Omental fat pad (tissue), 4 donors: ENCODE measurements around the gene BRK1. TPM values are rescaled to one million over a fixed set of nuclear protein-coding genes. Genes with fewer than 3 reads are reported as not detected.
A peak's percentile ranks its signal among the peaks of the same experiment; 100 is the strongest.
"Not testable (repeated sequence)": the region's sequence is repeated elsewhere in the genome, so short reads cannot be mapped to it uniquely, and the experiment has no call there.

Source experiments
- ATAC-seq: fragments of 150-250 bp; one replicate; pipeline ENCODE4 v1.9.1; 2016; ENCODE audit warnings: mild to moderate bottlenecking, moderate library complexity; ENCODE audit not compliant: low FRiP score
- DNase-seq: peaks from one replicate; pipeline ENCODE4 v3.0.0-alpha.2; 2019; ENCODE audit warnings: low spot score
- total RNA-seq, 4 donors: library from RNA; depleted of rRNA; stranded (reverse); fragments of >200 nt; gene quantifications; one replicate each; pipeline ENCODE4 v1.1.0, GENCODE V29; 2016
- TF ChIP-seq, protein P1 (sequence below), 3 donors: fragments of 450-650 bp; IDR thresholded peaks; one replicate each; pipeline ENCODE4 v1.5.1; 2016 to 2017; ENCODE audit warnings: antibody characterized with exemption in 3 of 3, mild to moderate bottlenecking in 3 of 3, moderate library complexity in 2 of 3

BRK1 gene
- total RNA-seq, 4 donors from 2014 or later = 88.3 to 133 (median 93.7) TPM

- ATAC-seq = no peak
- no peak for DNase-seq
These were observed 55.5 kb downstream of the BRK1 start for GRCh38 chr3:10170915-10171478.

DNA sequence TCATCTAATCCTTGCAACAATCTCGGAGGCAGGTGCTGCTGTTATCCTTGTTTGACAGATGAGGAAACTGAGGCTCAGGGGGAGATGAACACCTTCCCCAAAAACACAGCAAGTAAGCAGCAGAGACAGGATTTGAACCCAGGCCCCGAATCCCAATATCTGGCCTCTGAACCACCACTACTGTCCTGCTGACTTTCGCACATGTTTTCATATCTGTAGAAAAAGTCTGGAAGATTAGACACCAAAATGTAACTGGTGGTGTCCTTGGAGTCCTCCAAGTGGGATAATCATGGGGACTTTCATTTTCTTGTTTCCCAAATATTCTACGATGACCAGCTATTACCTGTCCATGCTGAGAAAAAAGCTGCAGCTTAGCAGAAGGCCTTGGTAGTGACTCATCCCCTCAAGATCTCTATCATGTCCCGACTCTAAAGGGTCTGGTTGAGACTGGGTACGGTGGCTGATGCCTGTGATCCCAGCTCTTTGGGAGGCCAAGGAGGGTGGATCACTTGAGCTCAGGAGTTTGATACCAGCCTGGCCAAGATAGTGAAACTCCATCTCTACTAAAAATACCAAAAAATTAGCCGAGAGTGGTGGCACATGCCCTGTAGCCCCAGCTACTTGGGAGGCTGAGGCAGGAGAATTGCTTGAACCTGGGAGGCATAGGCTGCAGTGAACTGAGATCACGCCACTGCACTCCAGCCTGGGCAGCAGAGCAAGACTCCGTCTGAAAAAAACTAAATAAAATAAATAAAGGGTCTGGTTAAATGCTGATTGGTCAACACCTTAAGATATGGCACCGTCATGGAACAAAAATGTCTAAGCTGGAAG is 57.8 kb downstream of the BRK1 start:
- no peak for DNase-seq
- TF ChIP-seq, protein P1, sequence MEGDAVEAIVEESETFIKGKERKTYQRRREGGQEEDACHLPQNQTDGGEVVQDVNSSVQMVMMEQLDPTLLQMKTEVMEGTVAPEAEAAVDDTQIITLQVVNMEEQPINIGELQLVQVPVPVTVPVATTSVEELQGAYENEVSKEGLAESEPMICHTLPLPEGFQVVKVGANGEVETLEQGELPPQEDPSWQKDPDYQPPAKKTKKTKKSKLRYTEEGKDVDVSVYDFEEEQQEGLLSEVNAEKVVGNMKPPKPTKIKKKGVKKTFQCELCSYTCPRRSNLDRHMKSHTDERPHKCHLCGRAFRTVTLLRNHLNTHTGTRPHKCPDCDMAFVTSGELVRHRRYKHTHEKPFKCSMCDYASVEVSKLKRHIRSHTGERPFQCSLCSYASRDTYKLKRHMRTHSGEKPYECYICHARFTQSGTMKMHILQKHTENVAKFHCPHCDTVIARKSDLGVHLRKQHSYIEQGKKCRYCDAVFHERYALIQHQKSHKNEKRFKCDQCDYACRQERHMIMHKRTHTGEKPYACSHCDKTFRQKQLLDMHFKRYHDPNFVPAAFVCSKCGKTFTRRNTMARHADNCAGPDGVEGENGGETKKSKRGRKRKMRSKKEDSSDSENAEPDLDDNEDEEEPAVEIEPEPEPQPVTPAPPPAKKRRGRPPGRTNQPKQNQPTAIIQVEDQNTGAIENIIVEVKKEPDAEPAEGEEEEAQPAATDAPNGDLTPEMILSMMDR (IDR thresholded peaks at IDR 0.05) = no peak

More at GRCh38 chr3:10170915-10171478, 55.5 kb downstream of the BRK1 start:
- TF ChIP-seq, protein P1 (IDR thresholded peaks at IDR 0.05) = no peak

DNA sequence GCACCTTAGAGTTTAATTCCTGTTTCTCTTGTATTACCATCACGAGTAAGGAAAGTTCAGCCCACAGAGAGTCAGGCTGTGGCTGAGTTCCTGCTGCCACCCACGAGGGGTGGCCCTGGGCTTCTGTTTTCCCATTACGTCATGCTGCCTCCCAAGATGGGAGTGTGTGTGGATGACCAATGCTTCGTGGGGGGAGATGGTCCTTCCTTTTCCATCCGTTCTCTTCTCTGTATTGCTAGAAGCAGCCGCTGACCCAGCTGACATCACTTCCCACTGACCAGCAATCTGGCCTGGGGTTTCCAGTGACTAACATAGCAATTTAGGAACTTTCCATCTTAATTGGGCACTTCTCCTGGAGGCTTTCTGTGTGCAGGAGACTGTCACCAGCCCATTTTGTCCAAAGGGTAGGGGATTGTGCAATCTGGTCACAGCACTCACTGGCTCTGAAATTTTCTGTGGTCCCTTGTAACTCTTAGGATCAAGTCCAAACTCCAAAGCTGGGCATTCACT is 58.5 kb downstream of the BRK1 start:
- DNase-seq = no peak
- TF ChIP-seq, protein P1 (IDR thresholded peaks at IDR 0.05) = no peak
- peak; percentile 89 for ATAC-seq

More for the DNA sequence above, 57.8 kb downstream of the BRK1 start:
- no peak for ATAC-seq

- DNase-seq, ATAC-seq: not testable (repeated sequence)
These were observed 59.9 kb downstream of the BRK1 start for GRCh38 chr3:10175334-10175733.

- not testable (repeated sequence) for DNase-seq
These were observed 60.7 kb downstream of the BRK1 start for GRCh38 chr3:10176150-10176549.

More at GRCh38 chr3:10176150-10176549, 60.7 kb downstream of the BRK1 start:
- not testable (repeated sequence) for ATAC-seq

Other genes with a start within 250 kb of the BRK1 start
- gene CIDEC, start 235.4 kb upstream of the BRK1 start, total RNA-seq = 1,000 to 10,000 TPM in 1 of 4 donors, 100 to 1,000 TPM in 3; 318 to 1,481 (median 713) TPM
- 10 to 100 TPM; 50.4 to 91.0 (median 75.6) TPM for gene JAGN1, start 225.1 kb upstream of the BRK1 start, total RNA-seq
- gene IL17RE, start 212.8 kb upstream of the BRK1 start, total RNA-seq = 10 to 100 TPM in 2 of 4 donors, 1 to 10 TPM in 2; 7.7 to 13.8 (median 10.3) TPM
- gene IL17RC, start 198.6 kb upstream of the BRK1 start, total RNA-seq = 10 to 100 TPM; 53.4 to 97.6 (median 58.2) TPM
- gene CRELD1, start 181.8 kb upstream of the BRK1 start, total RNA-seq = 10 to 100 TPM; 26.8 to 52.3 (median 38.4) TPM
- gene PRRT3, start 163.3 kb upstream of the BRK1 start, total RNA-seq = 1 to 10 TPM; 1.1 to 2.8 (median 1.3) TPM
- gene EMC3, start 128.8 kb upstream of the BRK1 start, total RNA-seq = 100 to 1,000 TPM in 1 of 4 donors, 10 to 100 TPM in 3; 50.8 to 116 (median 71.5) TPM
- 1 to 10 TPM; 1.7 to 3.5 (median 3.3) TPM for gene FANCD2, start 89.2 kb upstream of the BRK1 start, total RNA-seq
- not detected for gene FANCD2OS, start 7.4 kb upstream of the BRK1 start, total RNA-seq
- gene VHL, start 26.1 kb downstream of the BRK1 start, total RNA-seq = 10 to 100 TPM; 27.4 to 39.3 (median 35.2) TPM
- 10 to 100 TPM in 1 of 4 donors, 1 to 10 TPM in 3; 6.1 to 23.8 (median 7.6) TPM for gene IRAK2, start 49.2 kb downstream of the BRK1 start, total RNA-seq
- 10 to 100 TPM; 15.1 to 28.7 (median 20.6) TPM for gene TATDN2, start 132.8 kb downstream of the BRK1 start, total RNA-seq
- gene GHRL, start 177.3 kb downstream of the BRK1 start, total RNA-seq = 1 to 10 TPM in 1 of 4 donors, not detected in 3; 7.3 TPM
- 100 to 1,000 TPM in 2 of 4 donors, 10 to 100 TPM in 2; 86.7 to 110 (median 101) TPM for gene SEC13, start 205.4 kb downstream of the BRK1 start, total RNA-seq